B cell (primary cell): ENCODE measurements around the gene SMARCE1. TPM values are rescaled to one million over a fixed set of nuclear protein-coding genes. Genes with fewer than 3 reads are reported as not detected.

Experiments
- ATAC-seq: fragments of 200-7000 bp; cut with Tn5 transposase; one replicate; pipeline ENCODE4 v1.10.0; 2021; ENCODE audit warnings: low read depth, mild to moderate bottlenecking, moderate number of reproducible peaks, moderate library complexity
- CTCF ChIA-PET: fragments of 350-600 bp; sonication (Branson Sonifier 250); formaldehyde crosslinking; loops from one replicate; lab custom pipeline; 2021; ENCODE audit warnings: antibody characterized with exemption, inconsistent platforms; lab: Charles Lee
- POLR2A ChIA-PET: fragments of 350-600 bp; sonication (Branson Sonifier 250); formaldehyde crosslinking; loops from one replicate; lab custom pipeline; 2021; ENCODE audit warnings: antibody characterized with exemption; lab: Charles Lee
- DNase-seq: peaks from one replicate; pipeline ENCODE4 v3.0.0; 2013
- H2AFZ ChIP-seq: 2 replicates; pipeline ENCODE4 v1.6.1; 2012; ENCODE audit warnings: mild to moderate bottlenecking, low read depth, low read length; ENCODE audit not compliant: insufficient read depth, poor library complexity, severe bottlenecking
- H3K27ac ChIP-seq, 2 donors: 1 replicate in 1 of 2; 2 replicates in 1 of 2; pipeline ENCODE4 v1.5.1; 2012 to 2013; ENCODE audit warnings: low read length in 2 of 2, mild to moderate bottlenecking in 2 of 2, moderate library complexity in 1 of 2
- H3K27me3 ChIP-seq, 4 experiments: fragments of 200-600 bp in 1 of 4; sonication (generic) in 1 of 4; replicated peaks in 1 of 4; 1 replicate in 2 of 4; 2 replicates in 2 of 4; pipeline versions ENCODE4 v1.6.1 to v1.7.0; 2013 to 2016; ENCODE audit warnings: low read length in 3 of 4, mild to moderate bottlenecking in 2 of 4, mixed read lengths in 1 of 4, moderate library complexity in 1 of 4; ENCODE audit not compliant: insufficient read depth in 4 of 4, control insufficient read depth in 3 of 4; ENCODE audit errors: control extremely low read depth in 1 of 4
- H3K36me3 ChIP-seq, 2 experiments: replicated peaks in 1 of 2; 1 replicate in 1 of 2; 2 replicates in 1 of 2; pipeline versions ENCODE4 v1.6.1 to v1.7.1; 2013; ENCODE audit warnings: low read length in 1 of 2; ENCODE audit not compliant: insufficient read depth in 2 of 2, control insufficient read depth in 1 of 2; ENCODE audit errors: control extremely low read depth in 1 of 2, extremely low read depth in 1 of 2
- H3K4me1 ChIP-seq, 2 donors: fragments of 200-600 bp in 1 of 2; sonication (generic) in 1 of 2; 1 replicate in 1 of 2; 2 replicates in 1 of 2; pipeline versions ENCODE4 v1.5.1 to v1.6.1; 2013 to 2017; ENCODE audit warnings: low read length in 2 of 2; ENCODE audit not compliant: control insufficient read depth in 2 of 2, insufficient read depth in 2 of 2
- H3K4me2 ChIP-seq: replicated peaks from 2 replicates; pipeline ENCODE3; 2012; ENCODE audit warnings: mild to moderate bottlenecking, low read depth, low read length; ENCODE audit not compliant: poor library complexity, severe bottlenecking
- H3K4me3 ChIP-seq, 5 experiments: fragments of 200-600 bp in 1 of 5; sonication (generic) in 1 of 5; 1 replicate in 3 of 5; 2 replicates in 2 of 5; pipeline versions ENCODE4 v1.5.1 to v1.7.0; 2011 to 2016; ENCODE audit warnings: low read length in 4 of 5, mild to moderate bottlenecking in 4 of 5, low read depth in 2 of 5, control low read depth in 1 of 5, moderate library complexity in 1 of 5; ENCODE audit not compliant: insufficient read depth in 1 of 5; ENCODE audit errors: control extremely low read depth in 1 of 5, extremely low read depth in 1 of 5
- H3K79me2 ChIP-seq: fragments of 200-600 bp; sonication (generic); one replicate; pipeline ENCODE4 v1.6.0; 2016; ENCODE audit warnings: low read length; ENCODE audit not compliant: control insufficient read depth, insufficient read depth
- H3K9ac ChIP-seq: fragments of 200-600 bp; sonication (generic); 2 replicates; pipeline ENCODE4 v1.6.1; 2017; ENCODE audit warnings: mild to moderate bottlenecking, low read length, moderate library complexity
- H3K9me3 ChIP-seq, 3 donors: one replicate each; pipeline versions ENCODE4 v1.6.1 to v1.7.1; 2013; ENCODE audit warnings: low read length in 2 of 3; ENCODE audit not compliant: control insufficient read depth in 2 of 3, insufficient read depth in 1 of 3; ENCODE audit errors: control extremely low read depth in 1 of 3
- H4K20me1 ChIP-seq: 2 replicates; pipeline ENCODE4 v1.6.0; 2012; ENCODE audit warnings: mild to moderate bottlenecking, low read length; ENCODE audit not compliant: insufficient read depth, control insufficient read depth, poor library complexity, severe bottlenecking
- H3K27ac Mint-ChIP-seq: one replicate; pipeline ENCODE4 v1.8.0; 2021; ENCODE audit warnings: mixed read lengths
- H3K27me3 Mint-ChIP-seq: one replicate; pipeline ENCODE4 v1.8.0; 2021; ENCODE audit warnings: mixed read lengths
- H3K4me1 Mint-ChIP-seq: one replicate; pipeline ENCODE4 v1.8.0; 2021; ENCODE audit warnings: mixed read lengths
- H3K4me3 Mint-ChIP-seq: one replicate; pipeline ENCODE4 v1.8.0; 2021; ENCODE audit warnings: mixed read lengths
- H3K9me3 Mint-ChIP-seq: one replicate; pipeline ENCODE4 v1.8.0; 2022; ENCODE audit warnings: mixed read lengths; ENCODE audit not compliant: insufficient read depth
- EZH2 ChIP-seq: IDR thresholded peaks from 2 replicates; pipeline ENCODE4 v1.6.1; 2012; ENCODE audit warnings: borderline replicate concordance, low read depth, mild to moderate bottlenecking, moderate library complexity, low read length; ENCODE audit not compliant: insufficient read depth, poor library complexity, severe bottlenecking
- WGBS: methylation state at CpG from one replicate; pipeline ENCODE4 v1.1.5; 2013; ENCODE audit warnings: missing lambda C conversion rate; ENCODE audit not compliant: insufficient coverage; 5-methylcytosine and 5-hydroxymethylcytosine counted together
- intact Hi-C: fragments of 100-400 bp; cut with micrococcal nuclease; formaldehyde crosslinking; loops from one replicate; pipeline ENCODE4 v1.10.0; 2022
- polyA plus RNA-seq: library from polyadenylated mRNA; depleted of rRNA; stranded (reverse); fragments of >200 nt; gene quantifications from 2 replicates; pipeline ENCODE4 v1.2.3, GENCODE V29; 2012
- total RNA-seq, 2 donors: library from RNA; stranded (reverse); fragments of 120-200 nt in 1 of 2; gene quantifications; 1 replicate in 1 of 2; 2 replicates in 1 of 2; pipeline versions ENCODE4 v1.2.3 to v1.2.4, GENCODE V29; 2013 to 2022
- TF ChIP-seq, protein P1 (sequence below): fragments of 200-600 bp; IDR thresholded peaks from one replicate; pipeline ENCODE4 v1.8.0; 2022; ENCODE audit warnings: antibody characterized with exemption, mild to moderate bottlenecking

SMARCE1 gene
- total and polyA plus RNA-seq, 2 donors (not counting 1 experiment from before 2014, with no cell fraction given), result 19.9 to 128 TPM

GRCh38 chr17:40675905-40676304 is 28.3 kb upstream of the SMARCE1 start:
- H3K4me2 ChIP-seq, result no peak overlapping the region
- H3K9me3 ChIP-seq, result no peaks in the 10 kb centered on the region
- Mint-ChIP-seq H3K27me3 (peaks cover 52% of the 10 kb centered on the region), H3K27ac (no peak overlapping the region), H3K9me3 (no peaks in the 10 kb centered on the region), H3K4me3 (no peak overlapping the region), H3K4me1 (no peaks in the 10 kb centered on the region)
- no peaks in the 10 kb centered on the region for H3K79me2 ChIP-seq
- intact Hi-C loops, result no loop called here
- ChIA-PET CTCF (no interaction called here), POLR2A (no interaction called here)
- no peak overlapping the region for H3K9ac ChIP-seq
- H3K27me3 ChIP-seq, result peaks cover 0 to 18% (median 12%) of the 10 kb centered on the region in 4 experiments
- H4K20me1 ChIP-seq, result no peaks in the 10 kb centered on the region
- no peak overlapping the region for H2AFZ ChIP-seq
- no peak overlapping the region for H3K27ac ChIP-seq
- ATAC-seq (no peak), DNase-seq (no peak)
- H3K4me3 ChIP-seq, result no peak overlapping the region
- no peaks in the 10 kb centered on the region for H3K36me3 ChIP-seq
- no peaks in the 10 kb centered on the region for H3K4me1 ChIP-seq
- TF ChIP-seq, protein P1, sequence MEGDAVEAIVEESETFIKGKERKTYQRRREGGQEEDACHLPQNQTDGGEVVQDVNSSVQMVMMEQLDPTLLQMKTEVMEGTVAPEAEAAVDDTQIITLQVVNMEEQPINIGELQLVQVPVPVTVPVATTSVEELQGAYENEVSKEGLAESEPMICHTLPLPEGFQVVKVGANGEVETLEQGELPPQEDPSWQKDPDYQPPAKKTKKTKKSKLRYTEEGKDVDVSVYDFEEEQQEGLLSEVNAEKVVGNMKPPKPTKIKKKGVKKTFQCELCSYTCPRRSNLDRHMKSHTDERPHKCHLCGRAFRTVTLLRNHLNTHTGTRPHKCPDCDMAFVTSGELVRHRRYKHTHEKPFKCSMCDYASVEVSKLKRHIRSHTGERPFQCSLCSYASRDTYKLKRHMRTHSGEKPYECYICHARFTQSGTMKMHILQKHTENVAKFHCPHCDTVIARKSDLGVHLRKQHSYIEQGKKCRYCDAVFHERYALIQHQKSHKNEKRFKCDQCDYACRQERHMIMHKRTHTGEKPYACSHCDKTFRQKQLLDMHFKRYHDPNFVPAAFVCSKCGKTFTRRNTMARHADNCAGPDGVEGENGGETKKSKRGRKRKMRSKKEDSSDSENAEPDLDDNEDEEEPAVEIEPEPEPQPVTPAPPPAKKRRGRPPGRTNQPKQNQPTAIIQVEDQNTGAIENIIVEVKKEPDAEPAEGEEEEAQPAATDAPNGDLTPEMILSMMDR, result no peak
- no peak for TF ChIP-seq EZH2
- WGBS, result 96% methylated on average over 2 of the region's 4 CpGs

- no peak overlapping the region for H3K27ac ChIP-seq
- H3K27me3 ChIP-seq, result peaks cover 0 to 11% (median 8%) of the 10 kb centered on the region in 4 experiments
- no peaks in the 10 kb centered on the region for H4K20me1 ChIP-seq
- H3K4me3 Mint-ChIP-seq, result no peak overlapping the region
- no peak overlapping the region for H3K4me2 ChIP-seq
- H3K27ac Mint-ChIP-seq, result no peak overlapping the region
- CTCF ChIA-PET, result no interaction called here
- no peaks in the 10 kb centered on the region for H3K79me2 ChIP-seq
- H2AFZ ChIP-seq, result no peak overlapping the region
- no peak for TF ChIP-seq EZH2
- TF ChIP-seq, protein P1, result no peak
- no peaks in the 10 kb centered on the region for H3K9me3 ChIP-seq
- WGBS, result no CpG with 5 or more reads among the region's 2 CpGs
- no peaks in the 10 kb centered on the region for H3K4me1 Mint-ChIP-seq
- no peak overlapping the region for H3K4me3 ChIP-seq
- no peaks in the 10 kb centered on the region for H3K4me1 ChIP-seq
- intact Hi-C loops, result no loop called here
- H3K9me3 Mint-ChIP-seq, result no peaks in the 10 kb centered on the region
- H3K27me3 Mint-ChIP-seq, result peaks cover 36% of the 10 kb centered on the region
- POLR2A ChIA-PET, result no interaction called here
- H3K36me3 ChIP-seq, result no peaks in the 10 kb centered on the region
- ATAC-seq (no peak), DNase-seq (no peak)
- no peak overlapping the region for H3K9ac ChIP-seq
These were observed 25.0 kb upstream of the SMARCE1 start for GRCh38 chr17:40672654-40673053.
